Mesodermal cell (in vitro differentiated cells): ENCODE measurements around the gene MSX1.

ENCODE experiments used
- H3K27ac ChIP-seq: 2 replicates; pipeline ENCODE4 v1.7.0; 2013; ENCODE audit warnings: mild to moderate bottlenecking, low read depth, low read length, moderate library complexity; ENCODE audit not compliant: severe bottlenecking
- H3K36me3 ChIP-seq: 2 replicates; pipeline ENCODE4 v1.7.1; 2013; ENCODE audit warnings: mild to moderate bottlenecking, low read length, moderate library complexity; ENCODE audit not compliant: control insufficient read depth, insufficient read depth
- H3K4me1 ChIP-seq: one replicate; pipeline ENCODE4 v1.7.1; 2013; ENCODE audit warnings: mild to moderate bottlenecking, low read length; ENCODE audit not compliant: insufficient read depth, control insufficient read depth, poor library complexity, severe bottlenecking
- H3K4me3 ChIP-seq: 2 replicates; pipeline ENCODE4 v1.7.0; 2013; ENCODE audit warnings: low read length, control low read depth, mild to moderate bottlenecking; ENCODE audit not compliant: insufficient read depth, poor library complexity, severe bottlenecking; ENCODE audit errors: extremely low read depth
- H3K9me3 ChIP-seq: 2 replicates; pipeline ENCODE4 v1.7.1; 2013; ENCODE audit warnings: mild to moderate bottlenecking, low read length, moderate library complexity; ENCODE audit not compliant: control insufficient read depth
- WGBS, 2 experiments: methylation state at CpG; one replicate each; pipeline ENCODE4 v1.1.5; 2013; ENCODE audit warnings: missing lambda C conversion rate in 2 of 2; ENCODE audit not compliant: insufficient coverage in 2 of 2; 5-methylcytosine and 5-hydroxymethylcytosine counted together

Gene MSX1

DNA sequence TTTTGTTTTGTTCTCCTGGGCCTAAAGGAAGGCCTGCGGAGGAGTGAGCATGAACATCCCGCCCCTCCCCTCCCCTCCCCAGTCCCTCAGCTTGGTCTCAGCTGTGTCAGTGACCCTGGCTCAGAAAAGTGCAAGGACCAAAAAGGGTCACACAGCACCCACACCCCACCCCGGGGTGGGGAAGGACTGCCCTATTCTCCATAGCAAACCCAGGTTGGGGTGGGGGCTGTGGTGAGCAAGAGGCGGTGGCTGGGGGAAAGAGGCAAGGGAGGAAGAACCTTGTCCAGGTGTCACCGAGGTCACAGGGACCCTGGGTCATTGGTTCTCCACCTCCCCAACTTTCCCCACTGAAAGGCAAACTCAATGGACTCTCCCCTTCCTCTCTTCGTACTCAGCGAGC is 7.6 kb upstream of the MSX1 start:
- peak overlapping the region; percentile 89 for H3K27ac ChIP-seq
- 30 to 76% methylated on average over 2 to 3 of the region's 7 CpGs for WGBS, 2 experiments
- peak overlapping the region; percentile 37 for H3K4me3 ChIP-seq
- H3K4me1 ChIP-seq: peaks cover 22% of the 10 kb centered on the region
- H3K9me3 ChIP-seq: no peaks in the 10 kb centered on the region
- H3K36me3 ChIP-seq: no peaks in the 10 kb centered on the region

DNA sequence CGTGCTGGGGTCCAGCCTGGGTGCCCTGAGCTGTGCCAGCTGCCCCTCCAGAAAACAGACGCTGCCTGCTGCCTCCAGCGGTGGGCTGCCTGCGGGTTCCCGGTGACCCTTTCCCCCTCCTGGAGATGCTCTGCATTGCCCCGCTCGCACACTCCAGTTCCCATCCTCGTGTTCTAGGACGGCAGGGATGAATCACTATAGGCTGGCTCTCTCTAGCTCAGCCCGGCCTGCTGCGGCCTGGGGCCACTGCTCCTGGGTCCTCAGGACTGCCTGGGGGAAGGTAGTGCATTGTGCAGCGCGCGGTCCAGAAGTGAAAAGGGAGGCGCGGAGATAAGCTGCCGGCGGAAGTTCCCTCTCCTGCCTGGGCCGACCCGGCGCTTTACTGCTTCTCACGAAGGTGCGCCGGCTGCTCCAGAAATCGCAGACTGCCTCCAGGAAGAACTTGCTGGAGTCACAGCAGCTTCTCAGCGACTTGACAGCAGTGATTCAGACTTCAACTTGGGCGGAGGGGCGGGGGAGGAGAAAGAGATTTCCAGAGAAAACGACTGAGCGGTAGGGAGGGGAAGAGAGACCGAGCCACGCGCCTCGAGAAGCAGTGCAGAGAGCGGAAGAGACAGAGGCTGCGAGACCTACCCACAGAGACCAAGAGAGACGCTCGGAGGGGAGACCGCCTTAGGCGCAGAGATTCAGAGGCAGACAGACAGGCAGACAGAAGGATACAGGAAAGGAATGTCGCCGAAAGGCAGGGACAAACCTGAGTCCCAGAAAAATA is 6.7 kb upstream of the MSX1 start:
- Histone ChIP-seq H3K4me1 (peaks cover 28% of the 10 kb centered on the region), H3K36me3 (no peaks in the 10 kb centered on the region), H3K4me3 (peak overlapping the region; percentile 37), H3K27ac (peak overlapping the region; percentile 89), H3K9me3 (no peaks in the 10 kb centered on the region)
- 2% methylated on average over 31 to 38 of the region's 42 CpGs for WGBS, 2 experiments

DNA sequence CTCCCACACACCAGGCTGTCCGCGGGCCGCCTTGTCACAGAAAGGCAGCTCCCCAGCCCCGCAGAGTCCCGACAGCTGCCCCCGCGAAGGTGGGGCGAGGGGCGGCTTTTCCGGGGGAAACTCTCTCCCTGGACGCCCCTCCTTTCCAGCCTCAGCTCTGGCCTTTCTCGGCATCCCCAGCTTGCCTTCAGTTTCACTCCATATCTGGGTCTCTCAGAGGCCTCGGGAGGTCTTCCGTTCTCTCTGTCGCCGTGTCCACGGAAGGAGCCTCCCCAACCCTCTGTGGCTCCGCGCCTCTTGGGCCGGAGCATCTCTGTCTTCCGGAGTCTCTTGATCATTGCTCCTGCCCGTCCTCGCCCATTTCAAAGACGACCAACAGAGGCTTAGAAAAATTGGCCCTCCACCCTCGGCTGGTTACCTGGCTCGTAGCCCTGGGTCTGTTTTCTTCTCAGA is 6.1 kb upstream of the MSX1 start:
- H3K4me1 ChIP-seq: peaks cover 33% of the 10 kb centered on the region
- no peaks in the 10 kb centered on the region for H3K36me3 ChIP-seq
- peak overlapping the region; percentile 89 for H3K27ac ChIP-seq
- H3K4me3 ChIP-seq: peak overlapping the region; percentile 37
- no peaks in the 10 kb centered on the region for H3K9me3 ChIP-seq
- WGBS, 2 experiments: 1 to 2% methylated on average over 23 to 24 of the region's 26 CpGs

DNA sequence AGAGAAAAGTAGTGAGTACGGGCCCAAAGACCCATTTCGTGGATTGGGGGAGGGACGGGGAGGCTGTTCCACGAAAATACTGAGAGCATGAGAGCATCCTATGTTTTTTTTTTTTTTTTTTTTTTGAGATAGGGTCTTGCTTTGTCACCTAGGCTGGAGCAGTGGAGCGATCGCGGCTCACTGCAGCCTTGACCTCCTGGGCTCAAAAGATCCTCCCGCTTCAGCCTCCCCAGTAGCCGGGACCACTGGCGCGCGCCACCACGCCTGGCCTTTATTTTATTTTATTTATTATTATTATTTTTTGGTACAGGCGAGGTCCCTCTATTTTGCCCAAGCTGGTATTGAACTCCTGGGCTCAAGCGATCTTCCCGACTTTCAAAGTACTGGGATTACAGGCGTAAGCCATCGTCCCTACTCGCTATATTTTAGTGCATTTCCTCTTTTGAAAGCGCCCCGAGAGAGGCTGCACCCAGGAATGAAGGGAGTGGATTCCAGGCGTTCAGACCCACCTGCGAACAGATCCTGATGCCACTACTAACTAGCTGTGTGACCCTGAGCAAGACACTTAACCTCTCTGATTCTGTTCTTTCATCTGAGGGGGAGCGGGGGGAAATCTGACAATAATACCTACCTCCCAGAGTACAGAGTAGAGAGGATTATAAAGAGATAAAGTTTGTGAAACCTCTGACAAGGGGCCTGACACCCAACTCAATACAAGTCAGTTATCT is 5.4 kb upstream of the MSX1 start:
- peaks cover 39% of the 10 kb centered on the region for H3K4me1 ChIP-seq
- WGBS, 2 experiments: 7 to 8% methylated on average over 9 of the region's 24 CpGs
- peak overlapping the region; percentile 37 for H3K4me3 ChIP-seq

DNA sequence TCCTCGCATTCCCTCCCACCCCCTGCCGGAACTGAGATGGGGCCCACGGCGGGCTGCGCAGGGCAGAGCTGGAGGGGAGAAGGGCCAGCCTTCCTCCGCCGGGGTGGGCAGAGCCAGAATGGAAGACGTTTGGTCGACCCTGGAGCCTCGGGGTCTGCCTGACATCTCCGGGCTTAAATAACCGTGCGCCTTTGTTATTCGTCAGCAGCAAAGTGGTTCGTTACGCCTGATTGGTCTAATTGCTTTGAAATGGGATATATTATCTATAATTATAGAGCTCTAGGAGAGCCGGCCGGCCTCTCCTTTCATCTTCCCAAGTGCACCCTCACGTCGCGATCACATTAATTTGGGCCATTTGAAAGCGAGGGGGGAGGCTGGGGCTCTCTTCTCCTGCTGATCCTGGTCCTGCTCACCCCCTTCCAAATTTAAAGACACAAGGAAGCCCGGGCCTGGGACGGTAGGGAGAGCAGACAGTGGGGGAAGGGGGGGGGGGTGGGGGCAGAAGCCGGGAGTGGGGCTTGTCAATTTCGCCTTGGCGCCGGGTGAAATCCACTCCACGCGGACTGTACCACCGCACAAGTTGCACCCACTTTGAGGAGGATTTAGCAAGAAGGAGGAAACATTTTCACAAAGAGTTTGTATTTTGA is 4.7 kb upstream of the MSX1 start:
- 0 to 2% methylated on average over 12 to 18 of the region's 31 CpGs for WGBS, 2 experiments
- H3K27ac ChIP-seq: peak overlapping the region; percentile 96
- H3K4me1 ChIP-seq: peaks cover 39% of the 10 kb centered on the region
- no peaks in the 10 kb centered on the region for H3K9me3 ChIP-seq
- H3K36me3 ChIP-seq: no peaks in the 10 kb centered on the region
- H3K4me3 ChIP-seq: peak overlapping the region; percentile 31

More for the DNA sequence above, 5.4 kb upstream of the MSX1 start:
- Histone ChIP-seq H3K36me3 (no peaks in the 10 kb centered on the region), H3K9me3 (no peaks in the 10 kb centered on the region), H3K27ac (peak overlapping the region; percentile 96)

DNA sequence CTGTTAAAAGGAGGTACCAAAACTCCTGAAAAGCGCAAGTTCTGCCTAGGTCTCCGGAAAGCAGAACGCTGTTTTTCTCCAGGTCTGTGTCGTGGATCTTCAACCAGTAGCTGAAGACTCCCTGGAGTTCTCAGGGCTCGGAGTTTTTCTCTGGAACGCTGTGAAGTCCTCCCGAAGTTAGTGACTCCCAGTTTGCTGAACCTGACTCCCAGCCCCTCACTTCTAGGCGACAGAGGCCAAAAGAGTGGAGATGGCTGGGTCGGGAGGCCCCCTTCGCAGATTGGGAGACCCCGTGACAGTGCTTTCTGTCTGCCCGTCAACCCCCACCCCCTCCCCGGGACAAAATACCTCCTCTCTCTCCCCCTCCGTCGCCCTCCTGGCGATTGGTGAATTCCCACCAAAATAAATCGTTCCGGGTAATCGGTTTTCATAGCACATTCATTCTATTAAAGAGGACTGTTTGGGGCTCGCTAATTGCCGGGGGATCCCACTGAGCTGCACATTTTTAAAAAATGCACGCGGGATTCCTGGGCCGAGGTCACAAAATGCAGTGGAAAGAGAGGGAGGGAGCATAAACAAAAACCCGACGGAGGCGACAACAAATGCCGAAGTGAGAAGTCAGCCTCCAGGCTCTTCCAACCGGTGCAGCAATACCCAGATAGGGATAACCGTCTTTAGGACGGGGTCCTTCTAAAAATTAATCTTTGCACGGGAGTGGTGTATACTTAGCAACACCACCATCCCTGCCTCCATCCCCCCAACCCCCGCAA is 4.0 kb upstream of the MSX1 start:
- 2 to 3% methylated on average over 14 to 21 of the region's 33 CpGs for WGBS, 2 experiments
- Histone ChIP-seq H3K4me3 (peak overlapping the region; percentile 31), H3K4me1 (peaks cover 39% of the 10 kb centered on the region), H3K27ac (peak overlapping the region; percentile 96), H3K9me3 (no peaks in the 10 kb centered on the region), H3K36me3 (no peaks in the 10 kb centered on the region)

DNA sequence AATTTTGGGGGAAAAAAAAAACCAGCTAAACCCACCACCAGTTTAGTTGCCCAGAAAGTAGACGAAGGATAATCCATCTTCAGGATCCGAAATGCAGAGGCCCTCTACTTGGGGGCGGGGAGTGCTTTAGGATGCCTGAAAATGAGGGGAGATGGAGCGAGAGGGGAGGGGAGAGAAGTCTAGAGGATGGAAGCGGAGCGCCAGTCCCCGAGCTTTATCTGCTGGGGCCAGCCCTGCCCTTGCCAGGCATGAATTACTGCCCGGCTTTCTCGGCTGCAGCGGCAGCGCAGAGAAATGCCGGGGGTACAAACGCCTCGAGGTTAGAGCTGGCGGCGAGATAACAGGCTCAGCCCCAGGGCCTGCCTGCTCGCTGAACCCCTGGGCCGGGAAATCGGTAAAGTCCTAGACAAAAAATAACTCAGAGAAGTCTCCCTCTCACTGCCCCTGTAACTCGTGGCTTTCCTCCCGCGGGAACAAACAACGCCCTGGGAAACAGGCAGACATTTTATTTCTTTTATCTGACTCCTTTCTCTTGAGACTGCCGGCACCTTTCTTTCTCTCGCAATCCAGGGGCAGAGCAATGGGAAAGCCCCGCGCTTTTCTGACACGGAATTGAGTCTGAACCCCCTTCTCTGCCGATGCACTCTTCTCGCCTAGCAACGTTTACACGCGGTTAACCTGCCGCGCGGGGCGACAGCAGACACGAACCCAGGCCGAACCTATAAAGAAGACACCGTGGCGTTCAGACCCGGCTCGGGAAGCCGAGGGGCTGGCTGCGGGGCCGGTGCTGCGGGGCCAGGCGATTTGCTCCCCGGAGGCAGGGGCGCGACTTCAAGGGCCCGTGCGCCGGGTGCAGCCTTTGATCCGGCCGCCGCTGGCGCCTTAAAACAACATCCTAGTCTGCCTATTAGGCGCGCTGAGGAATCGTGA is 3.1 kb upstream of the MSX1 start:
- H3K4me1 ChIP-seq: peaks cover 39% of the 10 kb centered on the region
- H3K27ac ChIP-seq: peak overlapping the region; percentile 96
- peak overlapping the region; percentile 31 for H3K4me3 ChIP-seq
- 1 to 2% methylated on average over 47 to 51 of the region's 61 CpGs for whole genome bisulfite sequencing, 2 experiments
- H3K36me3 ChIP-seq: peaks cover under 1% of the 10 kb centered on the region
- H3K9me3 ChIP-seq: no peaks in the 10 kb centered on the region

DNA sequence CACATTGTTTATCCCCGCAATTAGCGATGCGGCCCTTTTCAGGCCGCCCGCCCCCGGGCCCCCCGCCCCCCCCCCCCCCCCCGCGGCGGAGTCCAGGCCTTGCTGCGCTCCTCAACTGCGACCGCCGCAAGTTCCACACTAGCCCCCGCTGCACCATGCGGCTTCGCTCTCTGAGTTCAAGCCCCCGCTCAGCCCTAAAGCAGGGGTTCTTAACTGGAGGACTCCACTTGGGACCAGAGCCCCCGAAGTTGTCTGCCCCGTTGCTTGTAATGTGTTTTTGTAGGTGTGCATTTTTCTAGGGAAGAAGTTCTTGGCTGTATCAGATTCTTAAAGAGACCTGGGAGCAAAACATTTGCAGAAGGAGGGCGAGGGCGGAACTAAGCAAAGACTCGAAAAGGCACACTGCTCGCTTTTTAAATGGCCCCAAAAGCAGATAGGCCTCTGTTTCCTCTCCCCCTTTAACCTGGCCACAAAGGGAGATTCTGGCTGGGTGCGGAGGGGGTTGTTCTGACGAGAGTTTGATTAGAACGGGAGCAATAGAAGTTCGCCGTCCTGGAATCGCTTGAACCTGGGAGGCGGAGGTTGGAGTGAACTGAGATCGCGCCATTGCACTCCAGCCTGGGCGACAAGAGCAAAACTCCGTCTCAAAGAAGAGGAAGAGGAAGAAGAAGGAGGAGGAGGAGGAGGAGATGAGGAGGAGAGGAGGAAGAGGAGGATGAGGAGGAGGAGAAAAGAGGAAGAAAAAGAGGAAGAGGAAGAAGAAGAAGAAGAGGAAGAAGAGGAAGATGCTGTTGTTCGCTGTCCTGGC is 2.3 kb upstream of the MSX1 start:
- H3K36me3 ChIP-seq: peaks cover 9% of the 10 kb centered on the region
- H3K4me1 ChIP-seq: peaks cover 44% of the 10 kb centered on the region
- no peaks in the 10 kb centered on the region for H3K9me3 ChIP-seq
- 6 to 11% methylated on average over 11 to 25 of the region's 36 CpGs for WGBS, 2 experiments
- H3K27ac ChIP-seq: peak overlapping the region; percentile 50
- H3K4me3 ChIP-seq: peak overlapping the region; percentile 91

DNA sequence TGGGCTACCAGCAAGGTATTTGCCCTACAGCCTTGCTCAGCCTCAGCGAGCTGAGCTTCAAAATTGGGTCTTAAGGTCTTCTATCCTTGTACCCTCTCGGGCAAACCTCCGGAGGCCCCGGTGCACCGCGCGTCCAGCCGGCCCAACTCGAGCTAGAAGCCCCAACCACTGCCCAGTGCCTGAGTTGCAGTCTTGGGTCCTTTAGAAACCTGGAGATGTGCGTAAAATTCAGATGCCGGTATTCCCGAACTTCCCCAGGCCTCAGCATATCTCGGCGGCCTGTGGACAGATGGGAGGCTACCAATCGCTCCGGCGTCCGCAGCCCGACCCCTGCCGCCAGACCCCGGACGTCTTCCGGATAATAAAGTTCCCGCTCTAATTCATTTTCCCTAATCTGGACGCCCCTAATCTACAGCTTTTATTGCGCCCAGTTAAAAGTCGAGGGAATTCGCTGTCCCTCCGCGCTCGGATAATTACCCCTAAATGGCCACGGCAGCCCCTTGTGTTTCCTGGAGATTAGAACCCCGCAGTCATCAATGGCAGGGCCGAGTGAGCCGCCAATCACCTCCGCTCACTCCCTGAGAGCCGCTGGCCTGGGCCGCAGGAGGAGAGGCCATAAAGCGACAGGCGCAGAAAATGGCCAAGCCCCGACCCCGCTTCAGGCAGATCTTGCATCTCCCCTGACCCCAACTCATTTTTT is 1.5 kb upstream of the MSX1 start:
- H3K36me3 ChIP-seq: peaks cover 17% of the 10 kb centered on the region
- no peaks in the 10 kb centered on the region for H3K9me3 ChIP-seq
- WGBS, 2 experiments: 0 to 2% methylated on average over 33 to 34 of the region's 42 CpGs
- H3K4me3 ChIP-seq: peak overlapping the region; percentile 91
- H3K4me1 ChIP-seq: peaks cover 44% of the 10 kb centered on the region
- H3K27ac ChIP-seq: peak overlapping the region; percentile 50
